GM18526 (cell line): ENCODE data around the gene FGF14.

Experiments
- POLR2A ChIP-seq: IDR thresholded peaks from 3 replicates; pipeline ENCODE4 v1.6.1; 2011; ENCODE audit not compliant: insufficient read length; ENCODE audit errors: extremely low read depth

FGF14 gene

DNA sequence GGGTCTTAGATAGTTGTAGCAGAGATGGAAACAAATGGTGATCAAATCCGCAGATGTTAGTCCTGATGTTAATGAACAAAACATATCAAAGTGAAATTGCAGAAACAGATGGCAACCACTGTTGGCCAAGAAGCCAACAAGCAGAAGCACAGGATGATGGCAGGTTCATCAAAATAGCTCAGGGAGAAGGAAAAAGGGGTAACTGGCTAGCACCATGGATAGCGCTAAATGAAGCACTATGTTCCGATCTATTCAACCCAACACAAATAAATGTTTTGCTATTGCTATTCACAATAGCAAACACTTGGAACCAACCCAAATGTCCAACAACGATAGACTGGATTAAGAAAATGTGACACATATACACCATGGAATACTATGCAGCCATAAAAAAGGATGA is 413.7 kb downstream of the FGF14 start:
- TF ChIP-seq POLR2A, result no peak

- TF ChIP-seq POLR2A, result no peak
Measured at GRCh38 chr13:101986316-101986715, 415.5 kb downstream of the FGF14 start.

GRCh38 chr13:101985321-101985720 is 416.5 kb downstream of the FGF14 start:
- TF ChIP-seq POLR2A, result no peak

DNA sequence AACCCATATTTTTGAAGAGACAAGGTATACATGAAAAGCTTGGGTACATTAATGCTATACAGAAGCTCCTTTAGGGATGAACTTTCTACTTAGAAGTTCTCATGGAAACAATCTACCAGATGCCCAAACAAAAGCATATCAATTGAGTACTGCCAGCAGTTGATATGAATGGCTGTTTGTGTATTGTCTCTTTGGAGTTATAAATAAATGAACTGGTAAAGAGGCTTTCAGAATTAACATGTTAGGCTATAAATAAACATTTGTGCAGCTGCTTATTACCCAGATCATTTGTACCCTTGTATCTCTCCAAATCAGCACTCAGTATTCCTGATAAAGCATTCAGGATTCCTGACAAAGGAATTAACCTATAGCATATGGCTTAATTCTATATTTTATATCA is 418.9 kb downstream of the FGF14 start:
- no peak for TF ChIP-seq POLR2A

GRCh38 chr13:101979825-101980224 is 422.0 kb downstream of the FGF14 start:
- no peak for TF ChIP-seq POLR2A

GRCh38 chr13:101978552-101979315 is 423.1 kb downstream of the FGF14 start:
- no peak for TF ChIP-seq POLR2A

- no peak for TF ChIP-seq POLR2A
Measured at GRCh38 chr13:101977475-101977874, 424.4 kb downstream of the FGF14 start.

- no peak for TF ChIP-seq POLR2A
Measured at GRCh38 chr13:101972191-101972590, 429.7 kb downstream of the FGF14 start.

- no peak for TF ChIP-seq POLR2A
Measured at GRCh38 chr13:101970341-101970740, 431.5 kb downstream of the FGF14 start.

- TF ChIP-seq POLR2A, result no peak
Measured at GRCh38 chr13:101967781-101968180, 434.1 kb downstream of the FGF14 start.

- no peak for TF ChIP-seq POLR2A
Measured at GRCh38 chr13:101967216-101967615, 434.6 kb downstream of the FGF14 start.

DNA sequence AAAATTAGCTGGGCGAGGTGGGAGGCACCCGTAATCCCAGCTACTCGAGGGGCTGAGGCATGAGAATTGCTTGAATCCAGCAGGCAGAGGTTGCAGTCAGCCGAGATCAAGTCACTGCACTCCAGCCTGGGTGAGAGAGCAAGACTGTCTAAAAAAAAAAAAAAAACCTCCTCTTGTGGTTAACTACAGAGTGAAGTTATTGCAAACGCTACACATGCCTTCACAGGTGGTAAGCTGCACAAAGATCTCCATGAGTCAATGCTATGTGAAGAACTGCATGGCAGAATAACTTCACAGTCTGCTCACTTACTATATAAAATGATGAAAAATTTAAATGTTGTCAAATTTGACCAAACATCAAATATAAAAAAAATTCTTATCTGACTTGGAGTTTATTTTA is 436.8 kb downstream of the FGF14 start:
- TF ChIP-seq POLR2A, result no peak

DNA sequence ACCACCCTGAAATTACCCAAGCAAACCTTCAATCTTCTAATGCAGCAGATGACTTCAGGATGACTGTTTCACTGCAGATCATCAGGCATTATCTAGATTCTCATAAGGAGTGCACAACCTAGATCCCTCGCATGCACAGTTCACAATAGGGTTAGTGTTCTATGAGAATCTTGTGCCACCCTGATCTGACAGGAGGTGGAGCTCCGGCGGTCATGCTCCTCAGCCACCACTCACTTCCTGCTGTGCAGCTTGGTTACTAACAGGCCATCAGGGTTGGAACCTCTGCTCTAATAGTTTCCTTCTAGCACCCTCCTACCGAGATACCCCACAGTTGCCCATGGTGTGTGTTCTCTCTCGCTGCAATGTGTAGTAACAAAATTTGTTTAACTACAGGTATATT is 442.8 kb downstream of the FGF14 start:
- TF ChIP-seq POLR2A, result no peak

- TF ChIP-seq POLR2A, result no peak
Measured at GRCh38 chr13:101955764-101956163, 446.1 kb downstream of the FGF14 start.

DNA sequence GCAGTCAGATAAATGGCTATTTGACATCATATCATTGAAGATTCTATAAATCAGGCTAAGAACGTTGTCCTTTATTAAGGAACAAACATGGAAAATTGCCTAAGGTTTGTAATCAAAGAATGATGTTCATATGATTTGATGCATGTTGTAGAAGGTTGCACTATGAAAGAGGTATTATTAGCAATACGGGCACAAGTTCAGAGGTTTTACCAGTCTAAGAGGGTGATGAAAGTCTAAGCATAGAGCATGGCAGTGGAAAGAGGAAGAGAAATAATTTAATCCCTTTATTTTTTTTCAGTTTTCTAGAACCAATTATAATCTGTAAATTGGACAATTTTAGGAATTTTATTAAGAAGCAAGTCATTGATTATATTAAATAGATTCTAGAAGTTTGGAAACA is 450.7 kb downstream of the FGF14 start:
- TF ChIP-seq POLR2A, result no peak

GRCh38 chr13:101949681-101950080 is 452.2 kb downstream of the FGF14 start:
- no peak for TF ChIP-seq POLR2A

- no peak for TF ChIP-seq POLR2A
Measured at GRCh38 chr13:101946401-101946800, 455.4 kb downstream of the FGF14 start.

DNA sequence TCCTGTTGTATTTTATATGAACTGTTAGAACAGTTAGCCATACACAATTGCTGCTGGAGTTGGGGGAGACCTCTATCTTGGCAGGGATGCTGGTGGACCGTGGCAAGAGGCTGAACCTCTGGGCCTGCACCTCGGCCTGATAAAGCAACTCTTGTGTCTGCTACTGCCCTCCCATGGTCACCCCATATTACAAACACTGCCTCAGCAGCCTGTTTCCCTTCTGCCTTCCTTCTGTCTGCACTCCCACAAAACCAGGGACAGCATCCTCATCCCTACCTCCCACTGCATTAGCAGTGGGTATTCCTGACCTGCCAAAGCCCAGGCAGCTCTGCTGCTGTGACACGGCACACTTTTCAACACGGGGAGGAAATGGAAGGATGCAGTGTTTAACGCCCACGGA is 456.4 kb downstream of the FGF14 start:
- TF ChIP-seq POLR2A, result no peak

DNA sequence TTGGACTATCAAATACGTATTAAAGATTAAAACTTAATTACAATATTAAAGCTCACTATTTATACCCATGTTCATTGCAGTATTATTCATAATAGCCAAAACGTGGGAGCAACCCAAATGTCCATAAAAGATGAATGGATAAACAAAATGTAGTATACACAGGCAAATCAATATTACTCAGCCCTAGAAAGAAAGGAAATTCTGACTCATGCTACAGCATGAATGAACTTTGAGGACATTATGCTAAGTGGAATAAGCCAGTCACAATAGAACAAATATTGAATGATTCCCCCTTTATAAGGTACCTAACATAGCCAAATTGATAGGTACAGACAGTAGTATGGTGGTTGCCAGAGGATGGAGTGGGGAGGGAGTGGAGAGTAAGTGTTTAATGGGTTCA is 457.3 kb downstream of the FGF14 start:
- TF ChIP-seq POLR2A, result no peak
